A549 (cell line): ENCODE data around the gene FUOM.

Experiments
- CHD2 ChIP-seq: fragments of 150-350 bp; IDR thresholded peaks from 2 replicates; pipeline ENCODE4 v1.6.1; 2014; ENCODE audit warnings: low read length; ENCODE audit not compliant: partially characterized antibody
- CHD4 ChIP-seq: fragments of 200-600 bp; sonication (generic); IDR thresholded peaks from 2 replicates; pipeline ENCODE4 v1.6.1; 2016; ENCODE audit warnings: antibody characterized with exemption, mild to moderate bottlenecking, borderline replicate concordance
- FOSB ChIP-seq: fragments of 250-450 bp; sonication (Bioruptor Pico); IDR thresholded peaks from 2 replicates; pipeline ENCODE4 v1.5.0; 2020; ENCODE audit warnings: mild to moderate bottlenecking, moderate library complexity
- FOSL2 ChIP-seq, 2 experiments: fragments of 450-650 bp in 1 of 2; fragments of >200 bp in 1 of 2; sonication (Bioruptor Twin) in 1 of 2; formaldehyde crosslinking; IDR thresholded peaks; 2 replicates each; pipeline versions ENCODE4 v1.5.0 to v1.6.1; 2016 to 2020; ENCODE audit warnings: mild to moderate bottlenecking in 1 of 2, moderate library complexity in 1 of 2
- JUNB ChIP-seq: fragments of >200 bp; sonication (Bioruptor Twin); formaldehyde crosslinking; IDR thresholded peaks from 2 replicates; pipeline ENCODE4 v1.6.1; 2016
- MYC ChIP-seq: IDR thresholded peaks from 2 replicates; pipeline ENCODE4 v1.6.1; 2012; ENCODE audit warnings: mild to moderate bottlenecking, inconsistent platforms, low read length, improper control_type of control experiment, borderline replicate concordance
- ZNF302 ChIP-seq: fragments of 250-450 bp; sonication (Bioruptor Pico); IDR thresholded peaks from 2 replicates; pipeline ENCODE4 v1.9.0; 2021; ENCODE audit warnings: inconsistent platforms, mild to moderate bottlenecking, moderate library complexity
- TF ChIP-seq, protein P1 (sequence below): fragments of >200 bp; sonication (Bioruptor Twin); formaldehyde crosslinking; IDR thresholded peaks from 3 replicates; pipeline ENCODE4 v1.5.1; 2016
- TF ChIP-seq, protein P2 (sequence below): IDR thresholded peaks from 2 replicates; pipeline ENCODE4 v1.6.1; 2012
- TF ChIP-seq, protein P3 (sequence below): fragments of 200-600 bp; sonication (generic); IDR thresholded peaks from 2 replicates; pipeline ENCODE4 v1.6.1; 2016; ENCODE audit warnings: antibody characterized with exemption, mild to moderate bottlenecking, moderate library complexity
- TF ChIP-seq, protein P4 (sequence below): fragments of 450-650 bp; IDR thresholded peaks from 2 replicates; pipeline ENCODE4 v1.6.1; 2014; ENCODE audit warnings: antibody characterized with exemption
- TF ChIP-seq, protein P5 (sequence below): IDR thresholded peaks from 2 replicates; pipeline ENCODE4 v1.6.1; 2012

DNA sequence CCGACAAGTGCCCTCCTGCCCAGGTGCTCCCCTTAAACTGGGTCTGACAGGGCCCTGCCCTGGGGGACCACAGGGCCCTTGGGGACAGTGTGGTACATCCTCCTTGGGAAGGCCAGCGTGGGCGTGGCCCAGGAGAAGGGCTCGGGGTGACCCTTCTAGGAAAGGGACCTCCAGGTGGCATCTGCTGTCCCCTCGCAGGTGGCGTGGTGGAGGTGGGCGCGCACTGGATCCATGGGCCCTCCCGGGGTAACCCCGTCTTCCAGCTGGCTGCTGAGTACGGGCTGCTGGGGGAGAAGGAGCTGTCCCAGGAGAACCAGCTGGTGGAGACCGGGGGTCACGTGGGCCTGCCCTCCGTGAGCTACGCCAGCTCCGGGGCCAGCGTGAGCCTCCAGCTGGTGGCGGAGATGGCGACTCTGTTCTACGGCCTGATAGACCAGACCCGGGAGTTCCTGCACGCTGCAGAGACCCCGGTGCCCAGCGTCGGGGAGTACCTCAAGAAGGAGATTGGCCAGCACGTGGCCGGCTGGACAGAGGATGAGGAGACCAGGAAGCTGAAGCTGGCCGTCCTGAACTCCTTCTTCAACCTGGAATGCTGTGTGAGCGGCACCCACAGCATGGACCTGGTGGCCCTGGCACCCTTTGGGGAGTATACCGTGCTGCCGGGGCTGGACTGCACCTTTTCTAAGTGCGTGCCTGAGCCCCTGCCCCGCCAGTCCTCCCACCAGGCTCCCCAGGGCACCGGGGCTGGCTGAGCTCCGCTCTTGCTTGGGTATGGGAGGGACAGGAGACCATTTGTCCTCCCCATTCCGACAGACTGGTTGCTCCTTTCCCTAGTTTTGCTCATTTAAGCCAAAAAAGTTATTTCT lies 22.2 kb upstream of the FUOM start:
- TF ChIP-seq, protein P1, sequence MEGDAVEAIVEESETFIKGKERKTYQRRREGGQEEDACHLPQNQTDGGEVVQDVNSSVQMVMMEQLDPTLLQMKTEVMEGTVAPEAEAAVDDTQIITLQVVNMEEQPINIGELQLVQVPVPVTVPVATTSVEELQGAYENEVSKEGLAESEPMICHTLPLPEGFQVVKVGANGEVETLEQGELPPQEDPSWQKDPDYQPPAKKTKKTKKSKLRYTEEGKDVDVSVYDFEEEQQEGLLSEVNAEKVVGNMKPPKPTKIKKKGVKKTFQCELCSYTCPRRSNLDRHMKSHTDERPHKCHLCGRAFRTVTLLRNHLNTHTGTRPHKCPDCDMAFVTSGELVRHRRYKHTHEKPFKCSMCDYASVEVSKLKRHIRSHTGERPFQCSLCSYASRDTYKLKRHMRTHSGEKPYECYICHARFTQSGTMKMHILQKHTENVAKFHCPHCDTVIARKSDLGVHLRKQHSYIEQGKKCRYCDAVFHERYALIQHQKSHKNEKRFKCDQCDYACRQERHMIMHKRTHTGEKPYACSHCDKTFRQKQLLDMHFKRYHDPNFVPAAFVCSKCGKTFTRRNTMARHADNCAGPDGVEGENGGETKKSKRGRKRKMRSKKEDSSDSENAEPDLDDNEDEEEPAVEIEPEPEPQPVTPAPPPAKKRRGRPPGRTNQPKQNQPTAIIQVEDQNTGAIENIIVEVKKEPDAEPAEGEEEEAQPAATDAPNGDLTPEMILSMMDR = no peak
- TF ChIP-seq, protein P2, sequence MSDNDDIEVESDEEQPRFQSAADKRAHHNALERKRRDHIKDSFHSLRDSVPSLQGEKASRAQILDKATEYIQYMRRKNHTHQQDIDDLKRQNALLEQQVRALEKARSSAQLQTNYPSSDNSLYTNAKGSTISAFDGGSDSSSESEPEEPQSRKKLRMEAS = no peak
- TF ChIP-seq FOSL2 (IDR thresholded peaks at IDR 0.05) (no peak), FOSL2 (CRISPR knock-in tag; IDR thresholded peaks at IDR 0.05) (no peak), FOSB (CRISPR knock-in tag) (no peak), MYC (no peak), ZNF302 (CRISPR knock-in tag) (no peak), CHD2 (no peak), JUNB (no peak), CHD4 (no peak)
- TF ChIP-seq, protein P3, sequence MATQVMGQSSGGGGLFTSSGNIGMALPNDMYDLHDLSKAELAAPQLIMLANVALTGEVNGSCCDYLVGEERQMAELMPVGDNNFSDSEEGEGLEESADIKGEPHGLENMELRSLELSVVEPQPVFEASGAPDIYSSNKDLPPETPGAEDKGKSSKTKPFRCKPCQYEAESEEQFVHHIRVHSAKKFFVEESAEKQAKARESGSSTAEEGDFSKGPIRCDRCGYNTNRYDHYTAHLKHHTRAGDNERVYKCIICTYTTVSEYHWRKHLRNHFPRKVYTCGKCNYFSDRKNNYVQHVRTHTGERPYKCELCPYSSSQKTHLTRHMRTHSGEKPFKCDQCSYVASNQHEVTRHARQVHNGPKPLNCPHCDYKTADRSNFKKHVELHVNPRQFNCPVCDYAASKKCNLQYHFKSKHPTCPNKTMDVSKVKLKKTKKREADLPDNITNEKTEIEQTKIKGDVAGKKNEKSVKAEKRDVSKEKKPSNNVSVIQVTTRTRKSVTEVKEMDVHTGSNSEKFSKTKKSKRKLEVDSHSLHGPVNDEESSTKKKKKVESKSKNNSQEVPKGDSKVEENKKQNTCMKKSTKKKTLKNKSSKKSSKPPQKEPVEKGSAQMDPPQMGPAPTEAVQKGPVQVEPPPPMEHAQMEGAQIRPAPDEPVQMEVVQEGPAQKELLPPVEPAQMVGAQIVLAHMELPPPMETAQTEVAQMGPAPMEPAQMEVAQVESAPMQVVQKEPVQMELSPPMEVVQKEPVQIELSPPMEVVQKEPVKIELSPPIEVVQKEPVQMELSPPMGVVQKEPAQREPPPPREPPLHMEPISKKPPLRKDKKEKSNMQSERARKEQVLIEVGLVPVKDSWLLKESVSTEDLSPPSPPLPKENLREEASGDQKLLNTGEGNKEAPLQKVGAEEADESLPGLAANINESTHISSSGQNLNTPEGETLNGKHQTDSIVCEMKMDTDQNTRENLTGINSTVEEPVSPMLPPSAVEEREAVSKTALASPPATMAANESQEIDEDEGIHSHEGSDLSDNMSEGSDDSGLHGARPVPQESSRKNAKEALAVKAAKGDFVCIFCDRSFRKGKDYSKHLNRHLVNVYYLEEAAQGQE = no peak
- TF ChIP-seq, protein P4, sequence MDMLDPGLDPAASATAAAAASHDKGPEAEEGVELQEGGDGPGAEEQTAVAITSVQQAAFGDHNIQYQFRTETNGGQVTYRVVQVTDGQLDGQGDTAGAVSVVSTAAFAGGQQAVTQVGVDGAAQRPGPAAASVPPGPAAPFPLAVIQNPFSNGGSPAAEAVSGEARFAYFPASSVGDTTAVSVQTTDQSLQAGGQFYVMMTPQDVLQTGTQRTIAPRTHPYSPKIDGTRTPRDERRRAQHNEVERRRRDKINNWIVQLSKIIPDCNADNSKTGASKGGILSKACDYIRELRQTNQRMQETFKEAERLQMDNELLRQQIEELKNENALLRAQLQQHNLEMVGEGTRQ = no peak
- TF ChIP-seq, protein P5, sequence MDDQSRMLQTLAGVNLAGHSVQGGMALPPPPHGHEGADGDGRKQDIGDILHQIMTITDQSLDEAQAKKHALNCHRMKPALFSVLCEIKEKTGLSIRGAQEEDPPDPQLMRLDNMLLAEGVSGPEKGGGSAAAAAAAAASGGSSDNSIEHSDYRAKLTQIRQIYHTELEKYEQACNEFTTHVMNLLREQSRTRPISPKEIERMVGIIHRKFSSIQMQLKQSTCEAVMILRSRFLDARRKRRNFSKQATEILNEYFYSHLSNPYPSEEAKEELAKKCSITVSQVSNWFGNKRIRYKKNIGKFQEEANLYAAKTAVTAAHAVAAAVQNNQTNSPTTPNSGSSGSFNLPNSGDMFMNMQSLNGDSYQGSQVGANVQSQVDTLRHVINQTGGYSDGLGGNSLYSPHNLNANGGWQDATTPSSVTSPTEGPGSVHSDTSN = no peak
